Measurements from ENCODE around the gene GTF2IRD1. TPM values are rescaled to one million over a fixed set of nuclear protein-coding genes. Genes with fewer than 3 reads are reported as not detected.
"Not testable (repeated sequence)": the region's sequence is repeated elsewhere in the genome, so short reads cannot be mapped to it uniquely, and the experiment has no call there.

Gene GTF2IRD1
- total and polyA plus RNA-seq, 2 donors (not counting 1 experiment from before 2014, with no cell fraction given) = 7.8 to 14.7 TPM

GRCh38 chr7:74544706-74545469 lies 91.2 kb downstream of the GTF2IRD1 start:
- Histone ChIP-seq H3K27me3 (ENCODE audit: control insufficient read depth, insufficient read depth, low read length) (no peaks in the 10 kb centered on the region), H3K4me2 (ENCODE audit: extremely low read depth, insufficient read depth, low read length) (no peak overlapping the region), H3K4me1 (ENCODE audit: control insufficient read depth, extremely low read depth, insufficient read depth, low read length) (no peaks in the 10 kb centered on the region), H3K9ac (ENCODE audit: insufficient read depth, low read length) (no peak overlapping the region), H3K9me3 (ENCODE audit: control insufficient read depth, insufficient read depth, low read depth, low read length) (no peaks in the 10 kb centered on the region), H4K20me1 (ENCODE audit: control insufficient read depth, extremely low read depth, insufficient read depth, low read length) (no peaks in the 10 kb centered on the region), H3K4me3 (replicated peaks in 1 of 4; ENCODE audit: control extremely low read depth in 1 of 4, insufficient read depth in 1 of 4, low read depth in 3 of 4, low read length in 4 of 4) (no peak overlapping the region), H2AFZ (ENCODE audit: low read length) (no peak overlapping the region), H3K36me3 (ENCODE audit: control insufficient read depth, insufficient read depth, low read length) (peaks cover 3% of the 10 kb centered on the region), H3K79me2 (ENCODE audit: control insufficient read depth, insufficient read depth, low read length) (no peaks in the 10 kb centered on the region), H3K27ac (ENCODE audit: insufficient read depth, low read length) (no peak overlapping the region)
- DNase-seq (ENCODE audit: low read depth in 2 of 2) = peak; percentile 36 to 73
- TF ChIP-seq CTCF (conservative IDR thresholded peaks at IDR 0.05 in 1 of 2, IDR thresholded peaks at IDR 0.05 in 1 of 2; ENCODE audit: low read depth in 1 of 2, low read length in 2 of 2) (peak; percentile 47 to 68), EZH2 (IDR thresholded peaks at IDR 0.05; ENCODE audit: low read length, missing control alignments) (no peak)

- Histone ChIP-seq H3K36me3 (ENCODE audit: control insufficient read depth, insufficient read depth, low read length) (peaks cover 3% of the 10 kb centered on the region), H3K9ac (ENCODE audit: insufficient read depth, low read length) (no peak overlapping the region), H3K27ac (ENCODE audit: insufficient read depth, low read length) (no peak overlapping the region), H3K9me3 (ENCODE audit: control insufficient read depth, insufficient read depth, low read depth, low read length) (no peaks in the 10 kb centered on the region), H3K27me3 (ENCODE audit: control insufficient read depth, insufficient read depth, low read length) (no peaks in the 10 kb centered on the region), H4K20me1 (ENCODE audit: control insufficient read depth, extremely low read depth, insufficient read depth, low read length) (no peaks in the 10 kb centered on the region), H3K79me2 (ENCODE audit: control insufficient read depth, insufficient read depth, low read length) (no peaks in the 10 kb centered on the region), H3K4me1 (ENCODE audit: control insufficient read depth, extremely low read depth, insufficient read depth, low read length) (no peaks in the 10 kb centered on the region), H2AFZ (ENCODE audit: low read length) (no peak overlapping the region), H3K4me2 (ENCODE audit: extremely low read depth, insufficient read depth, low read length) (no peak overlapping the region), H3K4me3 (replicated peaks in 1 of 4; ENCODE audit: control extremely low read depth in 1 of 4, insufficient read depth in 1 of 4, low read depth in 3 of 4, low read length in 4 of 4) (no peak overlapping the region)
- DNase-seq (ENCODE audit: low read depth in 2 of 2) = no peak
- TF ChIP-seq EZH2 (IDR thresholded peaks at IDR 0.05; ENCODE audit: low read length, missing control alignments) (no peak), CTCF (conservative IDR thresholded peaks at IDR 0.05 in 1 of 2, IDR thresholded peaks at IDR 0.05 in 1 of 2; ENCODE audit: low read depth in 1 of 2, low read length in 2 of 2) (no peak)
These were observed 92.2 kb downstream of the GTF2IRD1 start for GRCh38 chr7:74545921-74546320.

- not testable (repeated sequence) for H2AFZ ChIP-seq (ENCODE audit: low read length); H3K4me2 ChIP-seq (ENCODE audit: extremely low read depth, insufficient read depth, low read length); H3K27ac ChIP-seq (ENCODE audit: insufficient read depth, low read length); DNase-seq (ENCODE audit: low read depth in 2 of 2); H3K36me3 ChIP-seq (ENCODE audit: control insufficient read depth, insufficient read depth, low read length); H3K27me3 ChIP-seq (ENCODE audit: control insufficient read depth, insufficient read depth, low read length); H3K9me3 ChIP-seq (ENCODE audit: control insufficient read depth, insufficient read depth, low read depth, low read length); H3K9ac ChIP-seq (ENCODE audit: insufficient read depth, low read length); H4K20me1 ChIP-seq (ENCODE audit: control insufficient read depth, extremely low read depth, insufficient read depth, low read length); H3K4me1 ChIP-seq (ENCODE audit: control insufficient read depth, extremely low read depth, insufficient read depth, low read length); H3K79me2 ChIP-seq (ENCODE audit: control insufficient read depth, insufficient read depth, low read length); H3K4me3 ChIP-seq (replicated peaks in 1 of 4; ENCODE audit: control extremely low read depth in 1 of 4, insufficient read depth in 1 of 4, low read depth in 3 of 4, low read length in 4 of 4)
These were observed 99.9 kb downstream of the GTF2IRD1 start for GRCh38 chr7:74553596-74554012.
